GM12865 (cell line): ENCODE results near the gene TTYH1.

Source experiments
- DNase-seq: peaks from one replicate; pipeline ENCODE4 v3.0.0; 2010; ENCODE audit warnings: low read depth
- H3K4me3 ChIP-seq: 2 replicates; pipeline ENCODE4 v1.5.1; 2011; ENCODE audit warnings: mild to moderate bottlenecking, low read depth, low read length, control low read depth
- CTCF ChIP-seq: IDR thresholded peaks from 2 replicates; pipeline ENCODE4 v1.5.1; 2011; ENCODE audit warnings: low read length, control low read depth, low read depth, inconsistent platforms; ENCODE audit not compliant: insufficient read depth; ENCODE audit errors: missing control alignments

TTYH1 gene

GRCh38 chr19:54448040-54448773 is 32.9 kb downstream of the TTYH1 start:
- no peak for DNase-seq
- TF ChIP-seq CTCF, result no peak
- peak overlapping the region; percentile 83 for H3K4me3 ChIP-seq

- DNase-seq, result peak; percentile 99
- peak within 1 kb of the TSS; percentile 83 for H3K4me3 ChIP-seq
- no peak for TF ChIP-seq CTCF
These were observed 33.8 kb downstream of the TTYH1 start, which contains the start of gene LENG8 for GRCh38 chr19:54448774-54449700. Gene LENG8 (plus strand): TSS chr19:54449199. CDS start chr19:54451345, 2,146 bp downstream.

DNA sequence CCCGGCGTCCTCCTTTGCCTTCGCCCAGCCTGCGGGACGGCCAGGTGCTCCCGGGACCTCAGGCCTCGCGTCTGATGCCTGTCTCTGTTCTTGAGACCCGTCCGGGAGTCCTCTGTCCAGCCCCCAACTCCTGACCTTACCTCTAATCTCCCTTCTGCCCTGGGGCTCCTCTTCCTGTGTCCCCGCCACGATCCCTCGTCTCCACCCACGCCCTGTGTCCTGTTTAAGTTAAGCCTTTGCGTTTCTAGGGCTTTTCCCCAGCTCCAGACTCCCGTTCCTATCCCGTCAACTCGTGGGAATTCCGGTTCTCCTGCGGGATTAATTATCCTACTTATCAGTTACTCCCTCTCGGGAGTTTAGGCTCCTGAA is 34.4 kb downstream of the TTYH1 start:
- peak overlapping the region; percentile 83 for H3K4me3 ChIP-seq
- no peak for DNase-seq
- no peak for TF ChIP-seq CTCF

GRCh38 chr19:54451331-54451871 is 36.1 kb downstream of the TTYH1 start:
- H3K4me3 ChIP-seq, result peak overlapping the region; percentile 83
- DNase-seq, result no peak
- no peak for TF ChIP-seq CTCF

DNA sequence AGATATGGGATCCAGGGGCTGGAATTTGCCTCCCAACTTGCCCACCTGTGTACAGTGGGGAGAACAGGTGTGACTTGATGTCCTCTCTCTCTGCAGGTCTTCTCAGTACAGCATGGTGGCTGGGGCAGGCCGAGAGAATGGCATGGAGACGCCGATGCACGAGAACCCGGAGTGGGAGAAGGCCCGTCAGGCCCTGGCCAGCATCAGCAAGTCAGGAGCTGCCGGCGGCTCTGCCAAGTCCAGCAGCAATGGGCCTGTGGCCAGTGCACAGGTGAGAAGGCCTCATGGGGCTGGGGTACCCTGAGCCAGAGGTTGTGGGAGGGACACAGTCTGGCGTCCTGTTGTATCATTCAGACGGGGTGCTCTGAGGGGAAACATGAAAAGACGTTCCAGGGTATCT is 36.7 kb downstream of the TTYH1 start:
- no peak for TF ChIP-seq CTCF
- no peak overlapping the region for H3K4me3 ChIP-seq
- no peak for DNase-seq

DNA sequence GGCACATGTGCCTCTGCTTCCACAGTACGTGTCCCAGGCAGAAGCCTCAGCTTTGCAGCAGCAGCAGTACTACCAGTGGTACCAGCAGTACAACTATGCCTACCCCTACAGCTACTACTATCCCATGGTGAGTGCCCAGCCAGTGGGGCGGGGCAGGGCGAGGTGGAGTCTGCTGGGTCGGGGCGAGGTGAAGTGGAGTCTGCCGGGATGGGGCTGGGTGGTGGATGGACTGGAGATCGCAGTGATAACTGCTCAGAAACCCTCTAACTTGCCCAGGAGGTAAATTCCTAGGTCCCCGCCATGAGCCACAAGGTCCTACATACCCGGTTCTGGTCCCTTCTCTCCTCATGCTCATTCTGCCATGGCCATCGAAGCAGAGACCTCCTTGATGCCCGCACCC is 37.4 kb downstream of the TTYH1 start:
- no peak for DNase-seq
- no peak overlapping the region for H3K4me3 ChIP-seq
- TF ChIP-seq CTCF, result no peak
